HepG2 (cell line): ENCODE data around the gene STMN3. TPM values are rescaled to one million over a fixed set of nuclear protein-coding genes. Genes with fewer than 3 reads are reported as not detected.

Experiments
- EP300 ChIP-seq, 3 experiments: sonication (generic) in 1 of 3; formaldehyde crosslinking in 1 of 3; IDR thresholded peaks; 2 replicates each; pipeline versions ENCODE4 v1.5.1 to v1.6.1; 2011 to 2020; ENCODE audit warnings: low read depth in 2 of 3, low read length in 2 of 3, borderline replicate concordance in 1 of 3, improper control_type of control experiment in 1 of 3, mild to moderate bottlenecking in 1 of 3, missing genetic modification reagents in 1 of 3, moderate library complexity in 1 of 3
- FLYWCH1 ChIP-seq: sonication (generic); formaldehyde crosslinking; IDR thresholded peaks from 2 replicates; pipeline ENCODE4 v1.8.1; 2023; ENCODE audit warnings: mild to moderate bottlenecking, missing genetic modification reagents
- HNF4A ChIP-seq: sonication (generic); formaldehyde crosslinking; IDR thresholded peaks from 2 replicates; pipeline ENCODE4 v1.4.0; 2020; ENCODE audit warnings: missing genetic modification reagents
- KDM6A ChIP-seq: IDR thresholded peaks from 2 replicates; pipeline ENCODE4 v1.6.1; 2016; ENCODE audit warnings: low read depth
- MTF2 ChIP-seq: sonication (generic); formaldehyde crosslinking; IDR thresholded peaks from 2 replicates; pipeline ENCODE4 v1.5.0; 2020; ENCODE audit warnings: missing genetic modification reagents, borderline replicate concordance
- NFYC ChIP-seq: IDR thresholded peaks from 2 replicates; pipeline ENCODE4 v1.6.1; 2016; ENCODE audit warnings: missing genetic modification reagents, missing compliant biosample characterization
- NR2C2 ChIP-seq: sonication (generic); formaldehyde crosslinking; IDR thresholded peaks from 2 replicates; pipeline ENCODE4 v1.4.0; 2020; ENCODE audit warnings: missing genetic modification reagents, mild to moderate bottlenecking, moderate library complexity, borderline replicate concordance
- NR2F6 ChIP-seq, 2 experiments: IDR thresholded peaks; 2 replicates each; pipeline ENCODE4 v1.6.1; 2016; ENCODE audit warnings: antibody characterized with exemption in 1 of 2, mild to moderate bottlenecking in 1 of 2
- PHF5A ChIP-seq: IDR thresholded peaks from one replicate; pipeline ENCODE4 v1.6.1; 2018; ENCODE audit warnings: low read depth, missing genetic modification reagents; ENCODE audit not compliant: unreplicated experiment
- RFXAP ChIP-seq: sonication (generic); formaldehyde crosslinking; IDR thresholded peaks from 2 replicates; pipeline ENCODE4 v1.4.0; 2020; ENCODE audit warnings: missing genetic modification reagents, borderline replicate concordance
- SAFB2 ChIP-seq: sonication (generic); formaldehyde crosslinking; IDR thresholded peaks from 2 replicates; pipeline ENCODE4 v1.5.1; 2020; ENCODE audit warnings: missing genetic modification reagents, low read depth, mild to moderate bottlenecking, borderline replicate concordance
- TFAP4 ChIP-seq: sonication (generic); IDR thresholded peaks from 2 replicates; pipeline ENCODE4 v1.6.1; 2016; ENCODE audit warnings: low read depth, borderline replicate concordance
- THYN1 ChIP-seq: sonication (generic); formaldehyde crosslinking; IDR thresholded peaks from 2 replicates; pipeline ENCODE4 v1.8.1; 2023; ENCODE audit warnings: low read depth, mild to moderate bottlenecking, moderate library complexity, missing genetic modification reagents, borderline replicate concordance
- XRCC5 ChIP-seq: fragments of 200-400 bp; formaldehyde crosslinking; optimal IDR thresholded peaks from 2 replicates; pipeline ENCODE3; 2017; ENCODE audit warnings: mild to moderate bottlenecking, low read length
- ZBTB33 ChIP-seq: sonication (generic); formaldehyde crosslinking; IDR thresholded peaks from 2 replicates; pipeline ENCODE4 v1.4.0; 2020; ENCODE audit warnings: missing genetic modification reagents
- ZFP36L1 ChIP-seq: sonication (generic); formaldehyde crosslinking; IDR thresholded peaks from 2 replicates; pipeline ENCODE4 v1.8.0; 2022; ENCODE audit warnings: mild to moderate bottlenecking, missing genetic modification reagents, moderate library complexity
- ZNF687 ChIP-seq: sonication (generic); formaldehyde crosslinking; IDR thresholded peaks from 2 replicates; pipeline ENCODE4 v1.5.1; 2020; ENCODE audit warnings: mild to moderate bottlenecking, missing genetic modification reagents, moderate library complexity
- ZNF777 ChIP-seq: sonication (generic); formaldehyde crosslinking; IDR thresholded peaks from 2 replicates; pipeline ENCODE4 v1.4.0; 2020; ENCODE audit warnings: missing genetic modification reagents
- polyA plus RNA-seq, 8 experiments: library from polyadenylated mRNA; depleted of rRNA in 3 of 8; stranded (reverse) in 7 of 8; unstranded in 1 of 8; fragments of >200 nt; fragmentation: Illumina TruSeq in 4 of 8; extraction: Trizol in 4 of 8; gene quantifications; 2 replicates each; pipeline versions ENCODE4 v1.2.1 to v1.2.3, GENCODE V29; 2011 to 2016; ENCODE audit warnings: low read depth in 4 of 8, missing spikeins in 1 of 8, mixed read lengths in 1 of 8; ENCODE audit not compliant: insufficient read depth in 1 of 8
- total RNA-seq, 5 experiments: library from RNA; depleted of rRNA; stranded (reverse); fragments of >200 nt; fragmentation: Illumina TruSeq; extraction: Trizol; gene quantifications; 2 replicates each; pipeline ENCODE4 v1.2.3, GENCODE V29; 2016; ENCODE audit warnings: low read depth in 1 of 5

STMN3 gene
- total and polyA plus RNA-seq, 2 of the 13 experiments (the other 11 are each of a cell fraction or from before 2014, with no cell fraction given) = 21.0 to 48.3 TPM

- peak; percentile 49 for TF ChIP-seq ZNF687
- no peak for TF ChIP-seq MTF2 (CRISPR knock-in tag)
- TF ChIP-seq XRCC5 = peak; percentile 14
- TF ChIP-seq THYN1 (CRISPR knock-in tag) = no peak
- TF ChIP-seq NFYC (CRISPR knock-in tag) = no peak
- TF ChIP-seq ZBTB33 (CRISPR knock-in tag) = no peak
- no peak for TF ChIP-seq ZFP36L1 (CRISPR knock-in tag)
- no peak for TF ChIP-seq KDM6A (CRISPR knock-in tag)
- peak; percentile 91 for TF ChIP-seq NR2C2 (CRISPR knock-in tag)
- peak; percentile 76; the same call in 1 of the 2 replicates for TF ChIP-seq NR2F6 (IDR thresholded peaks at IDR 0.05)
- TF ChIP-seq NR2F6 (CRISPR knock-in tag; IDR thresholded peaks at IDR 0.05) = peak; percentile 63; the same call in 1 of the 2 replicates
- TF ChIP-seq HNF4A (CRISPR knock-in tag) = no peak
- no peak for TF ChIP-seq RFXAP (CRISPR knock-in tag)
- TF ChIP-seq SAFB2 = no peak
- TF ChIP-seq PHF5A (CRISPR knock-in tag) = no peak
- no peak for TF ChIP-seq EP300 (IDR thresholded peaks at IDR 0.05; ENCODE audit: low read depth in 2 of 2, low read length in 2 of 2)
- TF ChIP-seq EP300 (CRISPR knock-in tag; IDR thresholded peaks at IDR 0.05; ENCODE audit: borderline replicate concordance) = no peak
- no peak for TF ChIP-seq TFAP4
- no peak for TF ChIP-seq FLYWCH1
- no peak for TF ChIP-seq ZNF777 (CRISPR knock-in tag)
Observed at GRCh38 chr20:63699466-63700198, 46.4 kb upstream of the STMN3 start (continued).
